OCI-M1 (cell line): ENCODE data around the gene PDLIM5.

Experiments
- DNase-seq: peaks from one replicate; lab custom pipeline; 2025; lab: John Stamatoyannopoulos, UW

PDLIM5 gene

DNA sequence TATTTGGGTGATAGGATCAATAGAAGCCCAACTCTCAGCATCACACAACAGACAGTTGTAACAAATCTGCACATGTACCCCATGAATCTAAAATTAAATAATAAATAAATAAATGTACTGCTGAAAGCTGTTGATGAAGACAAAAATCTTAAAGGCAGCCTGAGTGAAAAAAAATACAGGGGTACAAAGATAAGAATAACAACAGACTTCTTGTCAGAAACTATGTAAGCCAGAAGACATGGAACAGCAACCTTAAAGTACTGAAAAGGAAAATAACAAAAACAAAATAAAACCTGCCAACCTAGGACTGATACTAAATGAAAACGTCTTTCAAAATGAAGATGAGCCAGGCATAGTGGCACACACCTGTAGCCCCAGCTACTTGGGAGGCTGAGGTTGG is 25.0 kb upstream of the PDLIM5 start:
- peak; percentile 13 for DNase-seq

DNA sequence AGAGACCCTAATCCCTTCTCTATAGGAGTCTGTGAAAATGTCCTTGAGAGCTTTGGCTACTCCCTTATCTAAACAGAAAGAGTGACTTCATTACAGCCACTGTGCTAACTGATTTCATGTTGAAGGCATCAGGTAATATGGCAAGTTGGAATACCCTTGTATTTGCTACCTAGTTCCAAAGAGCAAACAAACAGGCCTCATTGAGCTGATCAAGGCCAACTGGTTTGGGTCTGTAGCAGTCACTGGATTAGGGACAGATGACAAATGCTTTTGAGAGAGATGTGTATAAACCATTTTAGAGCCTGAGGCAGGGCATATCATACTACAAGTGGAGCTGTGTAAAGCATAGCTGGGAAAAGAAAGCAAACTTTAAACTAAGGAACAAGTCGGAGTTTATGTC is 22.9 kb upstream of the PDLIM5 start:
- DNase-seq = no peak

DNA sequence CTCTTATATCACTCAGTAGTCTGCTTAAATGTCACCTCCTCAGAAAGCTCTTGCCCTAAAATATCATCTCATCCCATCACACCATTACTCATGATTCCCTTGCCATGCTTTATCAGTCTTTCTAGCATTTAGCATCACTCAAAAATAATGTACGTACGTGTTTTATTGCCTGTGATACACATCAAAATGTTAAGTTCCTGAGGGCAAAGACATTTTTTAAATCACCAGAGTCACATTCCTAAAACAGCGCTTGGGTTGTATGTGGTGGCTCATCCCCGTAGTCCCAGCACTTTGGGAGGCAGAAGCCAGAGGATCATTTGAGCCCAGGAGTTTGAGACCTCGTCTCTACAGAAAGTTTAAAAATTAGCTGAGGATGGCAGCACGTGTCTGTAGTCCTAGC is 21.3 kb upstream of the PDLIM5 start:
- no peak for DNase-seq

DNA sequence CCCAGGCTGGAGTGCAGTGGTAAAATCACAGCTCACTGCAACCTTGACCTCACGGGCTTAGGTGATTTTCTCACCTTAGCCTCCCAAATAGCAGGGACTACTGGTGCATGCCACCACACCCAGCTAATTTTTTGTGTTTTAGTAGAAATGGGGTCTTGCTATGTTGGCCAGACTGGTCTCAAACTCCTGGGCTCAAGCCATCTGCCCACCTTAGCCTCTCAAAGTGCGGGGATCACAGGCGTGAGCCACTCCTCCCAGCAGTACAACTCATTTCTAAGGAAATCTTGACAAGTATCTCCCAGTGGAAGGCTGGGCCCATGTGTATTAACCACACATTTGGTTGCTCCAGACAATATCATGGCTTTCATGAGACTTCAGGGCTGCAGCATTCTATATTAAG is 20.4 kb upstream of the PDLIM5 start:
- no peak for DNase-seq

DNA sequence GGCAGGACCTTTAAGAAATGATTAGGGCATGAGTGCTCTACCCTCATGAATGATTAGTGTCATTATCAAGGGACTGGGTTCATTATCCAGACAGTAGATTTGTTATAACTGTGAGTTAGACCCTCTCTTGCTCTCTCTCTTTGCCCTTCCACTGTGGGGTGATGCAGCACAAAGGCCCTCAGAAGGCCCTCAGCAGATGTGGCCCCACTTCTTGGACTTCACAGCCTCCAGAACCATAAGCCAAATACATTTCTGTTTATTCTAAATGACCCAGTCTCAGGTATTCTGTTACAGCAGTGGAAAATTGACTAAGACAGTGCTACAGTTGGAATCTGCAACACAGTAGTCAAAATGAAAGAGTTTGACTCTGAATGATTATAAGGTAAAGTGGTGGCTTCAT is 17.2 kb upstream of the PDLIM5 start:
- DNase-seq = no peak

DNA sequence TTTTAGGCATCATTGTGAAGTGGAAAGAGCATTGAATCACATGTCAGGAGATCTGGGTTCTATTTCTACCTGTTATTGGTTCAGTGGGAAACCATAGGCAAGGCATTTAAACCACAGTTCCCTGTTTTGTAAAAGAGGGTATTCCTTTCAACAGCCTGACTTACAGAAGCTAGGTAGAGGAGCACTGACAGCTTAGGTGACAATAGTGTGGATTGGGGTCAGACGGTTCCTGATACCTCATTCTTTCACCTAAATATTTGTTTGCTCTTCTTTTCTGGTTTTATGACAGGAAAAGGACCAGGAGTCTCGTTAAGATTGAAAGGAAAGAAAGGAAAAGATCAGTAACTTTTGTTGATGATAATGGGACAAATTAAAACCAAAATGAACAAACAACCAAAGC is 15.9 kb upstream of the PDLIM5 start:
- DNase-seq = no peak

DNA sequence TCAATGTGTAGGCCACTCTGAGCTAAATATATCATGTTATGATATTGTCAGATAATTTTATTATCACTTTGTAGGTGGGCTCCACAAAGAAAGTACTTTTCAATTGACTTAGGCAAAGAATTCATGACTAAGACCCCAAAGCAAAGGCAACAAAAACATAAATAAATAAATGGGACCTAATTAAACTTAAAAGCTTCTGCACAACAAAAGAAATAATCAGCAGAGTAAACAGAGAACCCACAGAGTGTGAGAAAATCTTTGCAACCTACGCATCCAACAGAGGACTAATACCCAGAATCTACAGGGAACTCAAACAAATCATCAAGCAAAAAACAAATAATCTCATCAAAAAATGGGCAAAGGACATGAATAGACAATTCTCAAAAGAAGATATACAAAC is 15.2 kb upstream of the PDLIM5 start:
- DNase-seq = no peak

DNA sequence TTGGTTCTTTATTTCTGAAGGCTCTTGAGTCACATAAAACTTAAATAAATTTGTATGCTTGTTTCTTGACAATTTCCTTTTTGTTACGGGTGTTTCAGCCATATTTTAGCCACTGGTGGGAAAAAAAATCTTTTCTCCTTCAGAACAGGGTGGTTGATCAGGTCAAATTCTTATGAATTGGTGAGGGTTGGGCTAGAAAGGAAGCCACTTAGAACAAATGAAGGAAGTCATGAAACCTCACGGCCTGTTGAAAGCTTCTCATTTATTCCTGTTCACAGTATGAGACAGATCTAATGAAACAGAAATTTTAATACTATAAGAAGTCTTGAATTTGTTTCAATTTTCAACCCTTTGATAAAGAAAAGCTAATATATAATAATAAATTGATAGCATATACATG is 12.1 kb upstream of the PDLIM5 start:
- no peak for DNase-seq

DNA sequence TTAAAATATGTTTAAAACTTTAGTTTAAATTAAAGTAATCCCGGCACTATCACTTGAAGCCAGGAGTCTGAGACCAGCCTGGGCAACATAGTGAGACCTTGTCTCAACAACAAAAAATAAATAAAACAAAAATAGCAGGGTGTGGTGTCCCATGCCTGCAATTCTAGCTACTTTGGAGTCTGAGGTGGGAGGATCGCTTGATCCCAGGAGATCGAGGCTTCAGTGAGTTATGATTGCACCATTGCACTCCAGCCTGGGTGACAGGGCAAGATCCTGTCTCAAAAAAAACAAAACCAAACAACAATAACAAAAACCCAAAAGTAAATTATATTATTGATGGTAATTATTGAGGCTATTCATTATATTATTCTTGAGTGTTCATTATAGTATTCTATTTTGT is 9.9 kb upstream of the PDLIM5 start:
- peak; percentile 32 for DNase-seq

DNA sequence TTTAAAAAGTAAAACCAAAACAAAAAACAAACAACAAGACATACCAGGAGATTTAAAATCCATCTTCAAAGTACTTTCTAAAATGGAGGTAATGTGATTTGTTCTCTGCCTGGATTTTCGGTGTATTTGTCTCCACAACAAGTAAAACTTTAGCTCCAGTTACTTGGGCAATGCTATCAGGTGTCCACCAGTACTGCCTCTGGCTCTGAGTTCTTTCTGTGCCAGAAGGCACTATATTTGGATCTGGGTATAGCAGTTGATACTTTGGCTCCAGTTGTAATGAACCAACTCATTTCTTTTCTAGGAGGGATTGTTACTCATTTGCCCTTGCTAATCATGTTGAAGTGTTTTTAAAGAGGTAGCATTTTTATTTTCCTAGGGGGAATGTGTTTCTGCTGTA is 9.5 kb upstream of the PDLIM5 start:
- DNase-seq = peak; percentile 33

DNA sequence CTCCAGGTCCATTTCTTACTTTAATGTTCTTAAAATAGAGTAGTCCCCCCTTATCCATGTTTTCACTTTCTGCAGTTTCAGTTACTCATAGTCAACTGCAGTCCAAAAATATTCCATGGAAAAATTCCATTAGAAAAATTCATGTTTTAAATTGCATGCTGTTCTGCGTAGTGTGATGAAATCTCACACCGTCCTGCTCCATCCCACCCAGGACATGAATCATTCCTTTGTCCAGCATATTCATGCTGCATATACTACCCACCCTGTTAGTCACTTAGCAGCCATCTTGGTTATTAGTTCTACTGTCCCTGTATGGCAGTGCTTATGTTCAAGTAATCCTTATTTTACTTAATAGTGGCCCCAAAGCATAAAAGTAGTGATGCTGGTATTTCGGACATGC is 5.4 kb upstream of the PDLIM5 start:
- no peak for DNase-seq

DNA sequence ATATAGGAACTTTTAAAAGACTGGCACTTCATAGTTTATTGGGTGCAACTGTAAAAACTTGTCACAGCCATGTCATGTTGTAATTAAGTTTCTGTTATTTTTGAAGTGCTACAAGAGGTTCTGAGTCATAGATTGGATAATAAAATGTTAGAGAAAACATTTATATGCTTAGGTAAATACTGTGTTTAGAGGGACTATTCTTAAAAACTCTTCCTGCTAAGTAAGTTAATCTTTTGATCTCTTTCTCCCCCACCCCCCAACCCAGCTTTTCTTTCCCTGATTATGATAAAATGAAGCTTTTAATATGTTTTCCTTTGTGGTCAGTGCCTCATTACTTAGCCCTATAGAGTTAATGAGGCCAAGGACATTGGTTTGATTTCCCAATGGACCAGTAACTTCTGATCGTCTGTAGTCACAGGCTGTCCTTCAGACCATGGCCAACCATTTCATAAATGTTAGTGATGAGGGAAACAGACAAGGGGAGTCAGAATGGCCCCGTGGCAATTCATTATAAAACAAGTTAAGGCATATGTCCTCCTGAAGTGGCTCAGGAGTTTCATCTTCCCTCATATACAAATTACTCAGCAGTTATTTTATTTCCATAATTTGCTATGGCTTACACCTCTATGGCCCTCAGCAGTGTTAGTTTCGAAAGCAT is 3.9 kb upstream of the PDLIM5 start:
- DNase-seq = no peak

DNA sequence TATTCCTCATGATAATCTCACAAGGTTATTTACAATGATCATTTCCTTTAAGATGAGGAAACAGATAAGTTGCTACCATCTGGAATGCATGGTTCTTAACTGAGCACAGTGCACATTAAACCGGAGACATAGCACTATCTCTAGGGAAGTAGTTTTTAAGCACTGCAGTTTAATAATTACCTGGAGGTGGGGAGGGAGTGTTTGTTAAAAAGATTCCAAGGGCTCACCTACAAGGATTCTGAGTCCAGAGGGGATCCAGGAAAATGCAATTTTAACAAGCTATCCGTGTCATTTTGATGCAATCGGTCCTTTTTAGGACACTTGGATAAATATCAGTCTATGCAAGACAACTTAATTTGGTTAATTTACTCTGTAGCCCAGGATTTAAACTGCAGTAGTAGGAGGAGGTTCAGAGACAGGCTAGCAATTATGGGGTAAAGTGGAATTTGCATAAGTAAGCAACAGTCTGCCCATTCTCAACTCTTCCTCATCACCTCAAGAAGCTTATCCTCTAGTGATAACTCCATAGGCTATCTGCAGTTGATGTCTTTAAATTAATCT is 2.8 kb upstream of the PDLIM5 start:
- DNase-seq = no peak

DNA sequence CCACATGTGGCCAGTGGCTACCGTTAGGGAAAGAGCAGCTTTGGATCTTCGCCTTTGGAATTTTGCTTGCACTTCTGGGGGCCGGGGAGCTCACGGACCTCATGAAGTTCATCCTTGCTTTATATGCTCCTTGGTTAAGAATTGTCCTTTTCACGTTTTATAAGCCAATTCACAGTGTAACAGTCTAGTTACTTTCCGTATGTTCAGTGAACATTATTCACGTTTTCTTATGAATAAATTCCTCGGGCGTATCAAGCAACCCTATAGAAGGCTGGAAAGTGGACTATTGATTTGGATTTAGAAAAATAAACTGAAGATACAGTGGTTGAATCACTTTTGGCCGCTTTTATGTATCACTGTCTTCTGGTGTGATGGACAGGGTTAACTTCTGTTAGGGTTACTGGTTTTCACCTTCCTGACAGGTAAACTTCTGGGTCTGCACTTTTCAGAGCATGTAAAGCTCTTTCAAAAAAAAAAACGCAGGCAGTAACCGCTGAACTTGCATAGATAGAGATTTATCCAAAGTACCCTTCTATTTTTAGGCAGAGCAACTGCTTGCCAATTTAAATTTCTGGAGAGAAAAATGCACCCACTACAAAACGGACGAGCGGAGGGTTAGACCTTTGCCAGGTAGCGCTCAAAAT is 569 bp upstream of the PDLIM5 start:
- no peak for DNase-seq

DNA sequence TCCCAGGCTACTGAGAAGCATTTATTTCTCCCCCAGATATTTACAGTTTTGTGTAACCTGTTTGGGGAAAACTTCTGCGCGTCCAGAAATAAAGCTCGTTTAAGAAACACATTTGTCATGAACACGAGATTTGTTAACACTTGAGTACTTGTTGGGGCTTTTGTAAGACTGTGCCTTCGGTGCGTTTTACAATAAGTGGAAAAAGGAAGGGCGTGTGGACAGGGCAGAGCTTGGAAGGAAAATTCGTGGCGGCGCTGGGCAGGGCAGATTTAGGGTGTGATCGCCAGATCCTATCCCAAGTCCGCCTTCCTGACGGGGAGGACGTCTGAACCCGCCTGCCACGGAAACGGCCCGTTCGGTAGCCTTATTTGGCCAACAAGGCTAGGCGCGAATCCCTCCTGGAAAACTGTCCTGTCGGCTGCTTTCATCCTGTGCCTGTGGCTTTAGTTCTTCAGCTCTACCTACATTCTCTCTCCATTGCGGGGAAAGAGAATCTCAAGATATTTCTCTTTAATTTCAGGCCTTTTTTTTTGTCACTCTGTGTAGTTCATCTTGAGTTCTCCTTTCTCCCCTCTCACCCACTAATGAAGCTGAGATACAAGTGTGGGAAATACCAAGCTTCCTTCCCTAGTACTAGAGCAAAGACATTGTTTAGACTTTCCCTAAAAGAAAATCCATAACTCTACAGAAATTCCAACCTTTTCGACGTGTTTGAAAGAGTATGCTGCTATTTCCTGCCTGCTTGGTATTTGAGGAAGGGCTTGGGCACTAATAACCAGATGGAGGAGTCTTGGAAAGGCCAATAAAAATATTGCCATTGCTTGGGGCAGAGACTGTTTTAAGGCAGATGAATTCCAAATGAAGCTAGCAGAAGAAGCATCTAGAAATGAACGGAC is 982 bp downstream of the PDLIM5 start:
- peak; percentile 77 for DNase-seq

DNA sequence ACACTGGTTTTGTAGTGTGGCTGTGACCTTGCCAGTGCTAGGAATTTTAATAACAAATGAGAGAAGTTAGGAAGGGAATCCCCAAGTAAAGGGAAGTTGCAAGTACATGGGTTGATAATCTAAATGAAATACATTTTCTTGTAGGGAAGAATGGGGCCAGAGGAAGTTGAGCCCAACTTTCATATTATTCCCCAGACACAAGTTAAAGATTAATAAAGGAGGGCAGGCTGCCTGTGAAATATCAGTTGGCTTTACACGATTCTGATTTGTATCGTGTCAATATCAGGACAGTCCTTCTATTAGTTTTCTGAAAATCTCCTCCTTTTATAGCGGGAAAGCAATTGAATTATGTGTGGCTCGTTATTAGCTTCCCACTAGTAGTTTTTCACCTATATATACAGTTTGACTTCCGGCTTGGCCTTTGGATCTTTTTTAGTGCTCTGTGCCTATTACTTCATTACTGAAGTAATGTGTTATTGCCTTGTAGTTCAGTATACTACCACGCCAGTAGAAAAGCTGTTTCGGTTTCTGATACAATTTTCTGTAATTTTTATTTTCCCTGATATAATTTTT is 1.7 kb downstream of the PDLIM5 start:
- DNase-seq = peak; percentile 73

DNA sequence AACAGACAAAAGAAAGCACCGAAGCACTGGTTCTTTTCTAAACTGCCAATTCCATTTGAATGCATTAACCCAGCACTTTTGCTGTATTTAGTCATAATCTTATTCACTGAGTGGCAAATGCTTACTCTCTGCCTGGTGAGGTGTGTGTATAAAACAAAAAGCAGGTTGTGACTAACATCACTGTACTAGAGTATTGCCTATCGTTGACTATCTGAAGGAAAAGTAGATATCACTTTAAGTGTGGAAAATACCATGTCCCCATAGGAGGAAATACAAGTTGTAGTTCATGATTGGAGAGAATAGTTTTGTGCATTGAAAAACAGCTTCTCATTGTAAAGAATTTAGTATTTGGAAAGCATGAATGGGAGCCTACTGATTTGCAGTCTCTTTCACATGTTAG is 2.7 kb downstream of the PDLIM5 start:
- DNase-seq = peak; percentile 59

DNA sequence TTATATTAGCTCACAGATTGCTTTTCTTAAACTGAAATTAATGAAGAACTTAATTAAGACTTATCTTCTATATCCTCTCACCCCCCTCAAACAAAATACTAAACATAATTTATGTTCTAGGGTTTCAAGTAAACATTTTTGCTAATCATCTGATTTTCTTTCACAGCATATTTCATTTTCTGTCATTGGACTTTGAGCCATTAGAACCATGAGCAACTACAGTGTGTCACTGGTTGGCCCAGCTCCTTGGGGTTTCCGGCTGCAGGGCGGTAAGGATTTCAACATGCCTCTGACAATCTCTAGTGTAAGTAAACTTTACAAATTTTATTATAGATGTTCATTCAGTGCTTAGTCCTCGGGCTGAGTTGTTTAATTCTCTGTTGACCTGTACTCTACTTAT is 3.3 kb downstream of the PDLIM5 start:
- DNase-seq = peak; percentile 44

DNA sequence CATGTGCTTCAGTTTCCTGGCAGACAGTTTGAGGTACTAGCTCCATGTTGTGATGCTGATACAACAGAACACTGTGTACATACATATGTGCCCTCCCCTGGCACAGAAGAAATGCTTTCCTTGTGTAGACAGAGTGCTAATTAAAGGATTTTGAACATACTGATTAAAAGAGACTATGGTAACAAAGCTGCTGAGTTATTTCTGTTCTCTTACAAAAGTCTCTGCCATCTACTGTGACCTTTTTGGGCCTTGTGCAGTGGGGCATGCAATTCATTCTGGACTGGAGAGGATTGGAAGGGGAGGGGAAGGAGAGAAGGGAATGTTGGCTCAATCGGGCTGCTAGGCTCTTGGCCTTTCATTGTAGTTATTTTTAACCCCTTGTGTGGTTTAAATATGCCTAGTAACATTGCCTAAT is 6.0 kb downstream of the PDLIM5 start:
- peak; percentile 43 for DNase-seq

DNA sequence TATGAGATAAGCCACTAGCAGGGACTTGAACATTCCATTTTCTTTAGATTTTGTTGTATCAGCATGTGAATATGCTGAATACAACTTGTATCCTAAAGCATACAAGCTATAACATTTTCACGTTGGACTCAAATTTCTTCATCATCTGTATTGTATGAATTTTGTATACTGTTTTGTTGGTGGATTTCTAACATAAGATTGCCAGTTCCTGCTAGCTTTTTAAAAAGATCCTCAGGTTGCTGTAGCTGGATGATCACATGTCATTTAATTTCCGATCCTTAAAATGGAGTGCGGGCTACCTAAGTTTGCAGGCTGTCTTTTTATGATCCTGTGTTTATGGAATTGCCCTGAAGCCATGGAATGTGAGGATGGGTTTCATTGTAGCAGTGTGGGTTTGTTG is 6.9 kb downstream of the PDLIM5 start:
- DNase-seq = peak; percentile 26

DNA sequence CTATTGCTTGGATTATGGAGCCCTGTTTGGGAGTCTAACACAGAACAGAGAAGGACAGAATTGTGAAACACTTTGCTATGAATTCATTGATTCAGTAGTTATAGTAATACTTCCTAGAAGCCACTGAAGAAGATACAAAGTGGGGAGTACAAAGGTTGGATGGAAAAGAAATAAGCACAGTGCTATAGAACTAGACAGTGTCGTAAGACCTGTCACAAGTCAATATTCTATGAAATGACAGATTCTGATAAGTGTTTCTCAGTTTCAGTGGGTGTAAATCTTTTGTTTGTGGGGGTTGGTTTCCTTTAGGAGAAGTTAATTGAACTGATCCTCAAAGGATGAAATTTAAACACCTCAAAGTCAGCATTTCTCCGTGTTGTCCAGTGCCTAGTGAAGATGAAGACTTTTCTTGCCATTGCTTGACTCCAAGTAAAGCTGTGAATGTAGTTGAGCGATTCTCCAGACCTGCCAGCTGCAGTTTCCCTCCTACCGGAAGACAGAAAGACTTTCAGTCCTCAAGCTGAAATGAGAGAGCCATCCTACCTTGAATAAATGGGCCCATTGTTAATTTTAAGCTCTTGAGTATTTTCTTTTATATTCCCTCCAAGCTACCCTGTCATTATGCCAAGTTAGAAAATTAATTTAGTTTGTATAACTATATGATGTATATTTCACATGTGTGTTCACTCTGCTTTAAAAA is 7.9 kb downstream of the PDLIM5 start:
- DNase-seq = peak; percentile 58

DNA sequence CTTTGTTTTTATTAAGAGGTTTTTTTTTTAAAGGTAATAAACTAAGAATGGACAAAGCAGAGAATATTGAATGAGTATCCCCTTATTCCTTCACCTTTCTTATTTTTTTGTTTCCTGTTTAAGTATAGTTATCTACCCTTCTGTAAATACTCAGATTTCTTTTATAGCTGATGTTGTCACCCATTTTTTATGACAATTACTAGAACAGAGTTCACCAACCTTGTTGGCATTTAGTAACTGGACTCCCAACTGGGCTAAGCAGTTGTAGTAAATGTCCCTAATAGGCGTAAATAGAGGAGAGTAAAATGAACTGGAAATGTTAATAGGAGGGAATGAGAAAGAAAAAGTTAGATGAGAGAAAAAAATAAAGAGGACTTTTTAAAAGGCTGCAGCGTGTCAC is 9.8 kb downstream of the PDLIM5 start:
- DNase-seq = no peak
